Measurements from ENCODE around the gene ADARB2. TPM values are rescaled to one million over a fixed set of nuclear protein-coding genes. Genes with fewer than 3 reads are reported as not detected.
A peak's percentile ranks its signal among the peaks of the same experiment; 100 is the strongest.

ADARB2 gene
- total and polyA plus RNA-seq, 10 of the 15 experiments (the other 5 are each of a cell fraction or from before 2014, with no cell fraction given) = 0.02 to 4.1 (median 0.76) TPM

GRCh38 chr10:1715821-1716220, 21.5 kb downstream of the ADARB2 start (continued):
- TF ChIP-seq PBX3 (IDR thresholded peaks at IDR 0.05; ENCODE audit: insufficient replicate concordance, low read depth, low read length) = peak; percentile 35
- no peak for TF ChIP-seq ZNF207 (IDR thresholded peaks at IDR 0.05; ENCODE audit: borderline replicate concordance)
- TF ChIP-seq KDM1A (IDR thresholded peaks at IDR 0.05; ENCODE audit: borderline replicate concordance) = no peak
- TF ChIP-seq SUZ12 (IDR thresholded peaks at IDR 0.05; ENCODE audit: unreplicated experiment) = no peak
- TF ChIP-seq YY1 (IDR thresholded peaks at IDR 0.05; ENCODE audit: low read depth, low read length) = no peak
- no peak; the same call in 1 of the 2 replicates for TF ChIP-seq LARP7 (IDR thresholded peaks at IDR 0.05)
- no peak for TF ChIP-seq BCLAF1 (IDR thresholded peaks at IDR 0.05)
- no peak for TF ChIP-seq ZBTB40 (IDR thresholded peaks at IDR 0.05; ENCODE audit: borderline replicate concordance)
- no peak for TF ChIP-seq NFIC (IDR thresholded peaks at IDR 0.05; ENCODE audit: low read depth, low read length)
- no peak for TF ChIP-seq ZBTB33 (IDR thresholded peaks at IDR 0.05)
- no peak for TF ChIP-seq E4F1 (IDR thresholded peaks at IDR 0.05; ENCODE audit: borderline replicate concordance, partially characterized antibody)
- TF ChIP-seq IRF3 (IDR thresholded peaks at IDR 0.05) = no peak
- TF ChIP-seq RAD21 (IDR thresholded peaks at IDR 0.05; ENCODE audit: insufficient read depth, low read depth, low read length) = peak; percentile 46
- TF ChIP-seq MLLT1 (IDR thresholded peaks at IDR 0.05) = no peak

All from GM12878 (cell line).